Measurements from ENCODE around the gene NHLH2. TPM values are rescaled to one million over a fixed set of nuclear protein-coding genes. Genes with fewer than 3 reads are reported as not detected.

The NHLH2 gene
- total RNA-seq, 1 experiment from 2014 or later: 1.2 TPM

DNA sequence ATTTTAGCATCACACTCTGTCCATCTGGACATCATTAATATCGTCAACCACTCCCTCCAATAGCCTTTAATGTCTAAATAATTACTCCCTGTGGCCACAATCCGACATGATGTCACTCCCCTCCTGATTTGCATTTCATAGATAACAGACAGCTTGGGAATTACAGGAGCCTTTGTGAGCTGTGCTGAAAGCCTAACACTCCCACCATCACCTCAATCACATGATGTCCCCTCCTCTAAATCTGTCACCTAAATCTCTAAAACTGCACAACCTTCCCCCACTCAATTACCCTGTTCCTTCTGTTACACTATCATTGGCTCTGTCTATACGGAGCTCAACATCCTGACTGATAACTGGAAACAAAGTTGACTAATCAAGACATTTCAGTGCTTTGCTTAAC is 14.3 kb downstream of the NHLH2 start:
- peaks cover 26 to 34% of the 10 kb centered on the region in 2 experiments for H3K4me1 Mint-ChIP-seq
- H3K27ac ChIP-seq (ENCODE audit: insufficient read length, low read depth, low read length): no peak overlapping the region

More for the DNA sequence above, 14.3 kb downstream of the NHLH2 start:
- H3K9me3 ChIP-seq (ENCODE audit: control insufficient read depth, low read depth, low read length): no peaks in the 10 kb centered on the region
- no peak overlapping the region for H2BK12ac ChIP-seq (ENCODE audit: insufficient read length, low read depth, low read length)
- H3K4me2 ChIP-seq (ENCODE audit: insufficient read depth, insufficient read length, low read length): no peak overlapping the region
- no peak overlapping the region for H4K91ac ChIP-seq (ENCODE audit: insufficient read length, low read depth, low read length)
- no peaks in the 10 kb centered on the region; the same call in 1 of the 2 replicates for H3K27me3 ChIP-seq (ENCODE audit: insufficient read depth, low read length)
- no peak overlapping the region for H3K14ac ChIP-seq (ENCODE audit: insufficient read depth, low read length)
- H3K4me1 ChIP-seq (ENCODE audit: insufficient read depth, low read length): no peaks in the 10 kb centered on the region; the same call in 1 of the 2 replicates
- H2BK15ac ChIP-seq (ENCODE audit: low read depth, low read length): no peak overlapping the region
- no peak overlapping the region for H3K4ac ChIP-seq (ENCODE audit: low read depth, low read length)
- WGBS (ENCODE audit: extremely low coverage, insufficient read length, low lambda C conversion rate): no CpG with 5 or more reads among the region's 3 CpGs
- H3T11ph ChIP-seq (ENCODE audit: low read length): no peak overlapping the region
- no peak overlapping the region for H3K56ac ChIP-seq (ENCODE audit: insufficient read length, low read depth, low read length)
- no peak overlapping the region for H4K8ac ChIP-seq (replicated peaks; ENCODE audit: insufficient read length, low read depth, low read length)
- no peak overlapping the region for H4K5ac ChIP-seq (ENCODE audit: insufficient read length, low read depth, low read length)
- no peak overlapping the region for H3K9ac ChIP-seq (ENCODE audit: extremely low read depth, insufficient read length, low read length)
- H3K79me2 ChIP-seq (ENCODE audit: insufficient read depth, low read length): no peaks in the 10 kb centered on the region
- no peak for TF ChIP-seq CTCF (conservative IDR thresholded peaks at IDR 0.05)
- no peak overlapping the region for H2BK120ac ChIP-seq (ENCODE audit: low read depth, low read length, poor library complexity, severe bottlenecking)
- no peak overlapping the region for H2AFZ ChIP-seq (ENCODE audit: low read length)
- H2BK5ac ChIP-seq (ENCODE audit: insufficient read length, low read length): no peak overlapping the region
- H4K20me1 ChIP-seq (ENCODE audit: control insufficient read depth, insufficient read depth, insufficient read length): no peaks in the 10 kb centered on the region
- no peak overlapping the region for H3K23ac ChIP-seq (ENCODE audit: insufficient read length, low read depth, low read length)
- H3K18ac ChIP-seq (ENCODE audit: insufficient read length, low read depth, low read length): no peak overlapping the region
- H2AK5ac ChIP-seq (ENCODE audit: insufficient read length, low read length): no peak overlapping the region
- no peaks in the 10 kb centered on the region for H3K79me1 ChIP-seq (ENCODE audit: insufficient read depth, low read depth, low read length, poor library complexity, severe bottlenecking)
- H3K27me3 Mint-ChIP-seq (ENCODE audit: low read depth): peaks cover 30% of the 10 kb centered on the region
- H3K27ac Mint-ChIP-seq: no peak overlapping the region
- no peak overlapping the region for H2BK20ac ChIP-seq (ENCODE audit: low read depth, low read length, poor library complexity, severe bottlenecking)
- no peak overlapping the region for H3K4me3 Mint-ChIP-seq
- peaks cover 9% of the 10 kb centered on the region for H3K23me2 ChIP-seq (ENCODE audit: insufficient read length, low read depth, low read length, poor library complexity, severe bottlenecking)
- no peaks in the 10 kb centered on the region for H3K36me3 Mint-ChIP-seq (ENCODE audit: insufficient read depth in 1 of 3, low read depth in 3 of 3)
- DNase-seq: no peak
- no peaks in the 10 kb centered on the region; a peak in 1 of 5 replicates for H3K9me3 Mint-ChIP-seq
